ENCODE results near the gene PPP1R12C. TPM values are rescaled to one million over a fixed set of nuclear protein-coding genes. Genes with fewer than 3 reads are reported as not detected.
A peak's percentile ranks its signal among the peaks of the same experiment; 100 is the strongest.

The PPP1R12C gene
- total RNA-seq, 4 donors from 2014 or later = 43.5 to 288 (median 116) TPM

DNA sequence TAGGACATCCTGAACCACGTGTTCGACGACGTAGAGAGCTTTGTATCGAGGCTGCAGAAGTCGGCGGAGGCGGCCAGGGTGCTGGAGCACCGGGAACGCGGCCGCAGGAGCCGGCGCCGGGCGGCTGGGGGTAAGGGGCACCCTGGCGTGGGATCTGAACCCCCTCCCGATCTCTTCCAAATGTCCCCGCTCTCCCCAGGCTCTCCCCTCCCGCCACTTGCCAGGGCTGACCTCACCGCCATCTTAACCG lies 35.7 kb downstream of the PPP1R12C start:
- no peak overlapping the region for H3K4me3 ChIP-seq
- peaks cover 34 to 36% of the 10 kb centered on the region in 2 donors for H3K27me3 ChIP-seq
- no peak for TF ChIP-seq POLR2A (IDR thresholded peaks at IDR 0.05)
- TF ChIP-seq, protein P1, sequence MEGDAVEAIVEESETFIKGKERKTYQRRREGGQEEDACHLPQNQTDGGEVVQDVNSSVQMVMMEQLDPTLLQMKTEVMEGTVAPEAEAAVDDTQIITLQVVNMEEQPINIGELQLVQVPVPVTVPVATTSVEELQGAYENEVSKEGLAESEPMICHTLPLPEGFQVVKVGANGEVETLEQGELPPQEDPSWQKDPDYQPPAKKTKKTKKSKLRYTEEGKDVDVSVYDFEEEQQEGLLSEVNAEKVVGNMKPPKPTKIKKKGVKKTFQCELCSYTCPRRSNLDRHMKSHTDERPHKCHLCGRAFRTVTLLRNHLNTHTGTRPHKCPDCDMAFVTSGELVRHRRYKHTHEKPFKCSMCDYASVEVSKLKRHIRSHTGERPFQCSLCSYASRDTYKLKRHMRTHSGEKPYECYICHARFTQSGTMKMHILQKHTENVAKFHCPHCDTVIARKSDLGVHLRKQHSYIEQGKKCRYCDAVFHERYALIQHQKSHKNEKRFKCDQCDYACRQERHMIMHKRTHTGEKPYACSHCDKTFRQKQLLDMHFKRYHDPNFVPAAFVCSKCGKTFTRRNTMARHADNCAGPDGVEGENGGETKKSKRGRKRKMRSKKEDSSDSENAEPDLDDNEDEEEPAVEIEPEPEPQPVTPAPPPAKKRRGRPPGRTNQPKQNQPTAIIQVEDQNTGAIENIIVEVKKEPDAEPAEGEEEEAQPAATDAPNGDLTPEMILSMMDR (IDR thresholded peaks at IDR 0.05) = no peak

GRCh38 chr19:55080968-55081769 lies 36.3 kb downstream of the PPP1R12C start:
- peak in 1 of 2 donors; percentile 53 for DNase-seq
- H3K27ac ChIP-seq = no peak overlapping the region
- H3K9me3 ChIP-seq = no peaks in the 10 kb centered on the region
- no peaks in the 10 kb centered on the region for H3K36me3 ChIP-seq
- peaks cover 34 to 36% of the 10 kb centered on the region in 2 donors for H3K27me3 ChIP-seq
- no peak for TF ChIP-seq POLR2A (IDR thresholded peaks at IDR 0.05)
- TF ChIP-seq, protein P1 (IDR thresholded peaks at IDR 0.05) = no peak
- H3K4me3 ChIP-seq = peak overlapping the region in 1 of 2 donors; percentile 25
- intact Hi-C loops (cut with DNase I; ENCODE audit: low total_unique reads) = loop anchor here (10.0 kb wide), 1 partner anchor 1764 kb away; the partner anchor contains the start of genes PEG3 and ZIM2
- no peaks in the 10 kb centered on the region for H3K4me1 ChIP-seq

More for the DNA sequence above, 35.7 kb downstream of the PPP1R12C start:
- no peaks in the 10 kb centered on the region for H3K36me3 ChIP-seq
- H3K9me3 ChIP-seq = no peaks in the 10 kb centered on the region
- no peak for DNase-seq
- intact Hi-C loops (cut with DNase I; ENCODE audit: low total_unique reads) = loop anchor here (10.0 kb wide), 1 partner anchor 1763 kb away; the partner anchor contains the start of genes PEG3 and ZIM2
- no peaks in the 10 kb centered on the region for H3K4me1 ChIP-seq
- H3K27ac ChIP-seq = no peak overlapping the region

GRCh38 chr19:55080121-55080967 lies 37.1 kb downstream of the PPP1R12C start:
- peak in 1 of 2 donors; percentile 44 for DNase-seq
- H3K27ac ChIP-seq = no peak overlapping the region
- no peak overlapping the region for H3K4me3 ChIP-seq

DNA sequence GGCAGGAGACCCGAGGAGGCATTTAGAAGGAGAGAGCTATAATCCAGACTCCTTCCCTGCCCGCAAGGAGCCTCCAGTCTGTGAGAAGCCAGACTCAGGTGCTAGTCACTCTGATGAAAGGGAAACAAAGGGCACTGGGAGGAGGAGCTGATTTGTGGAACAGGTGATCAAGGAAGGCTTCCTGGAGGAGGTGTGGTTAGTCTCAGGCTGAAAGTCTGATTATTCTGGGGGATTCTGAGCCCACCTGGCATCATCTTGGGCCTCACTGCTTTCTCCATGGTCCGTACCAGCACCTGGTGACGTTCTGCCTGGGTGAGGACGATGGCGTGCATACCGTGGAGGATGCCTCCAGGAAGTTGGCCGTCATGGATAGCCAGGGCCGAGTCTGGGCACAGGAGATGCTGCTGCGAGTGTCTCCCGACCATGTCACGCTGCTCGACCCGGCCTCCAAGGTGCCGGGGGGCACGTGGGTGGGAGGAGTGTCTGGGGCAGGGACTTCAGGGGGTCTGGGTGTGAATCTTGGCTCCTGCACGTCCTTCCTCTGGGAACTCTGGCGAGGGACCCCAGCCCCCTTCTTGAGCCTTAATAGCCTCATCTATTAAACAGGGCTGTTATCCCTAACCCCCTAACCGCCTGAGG lies 37.9 kb downstream of the PPP1R12C start:
- intact Hi-C loops (cut with DNase I; ENCODE audit: low total_unique reads) = loop anchor here (10.0 kb wide), 1 partner anchor 1765 kb away; the partner anchor contains the start of genes PEG3 and ZIM2
- Histone ChIP-seq H3K36me3 (no peaks in the 10 kb centered on the region), H3K4me1 (no peaks in the 10 kb centered on the region), H3K9me3 (no peaks in the 10 kb centered on the region), H3K4me3 (no peak overlapping the region), H3K27me3 (peaks cover 34 to 36% of the 10 kb centered on the region in 2 donors), H3K27ac (no peak overlapping the region)
- no peak for DNase-seq
- no peak for TF ChIP-seq POLR2A (IDR thresholded peaks at IDR 0.05)
- TF ChIP-seq, protein P1 (IDR thresholded peaks at IDR 0.05) = no peak

More at GRCh38 chr19:55080121-55080967, 37.1 kb downstream of the PPP1R12C start:
- Histone ChIP-seq H3K9me3 (no peaks in the 10 kb centered on the region), H3K4me1 (no peaks in the 10 kb centered on the region), H3K27me3 (peaks cover 34 to 36% of the 10 kb centered on the region in 2 donors), H3K36me3 (no peaks in the 10 kb centered on the region)
- intact Hi-C loops (cut with DNase I; ENCODE audit: low total_unique reads) = loop anchor here (10.0 kb wide), 1 partner anchor 1764 kb away; the partner anchor contains the start of genes PEG3 and ZIM2
- no peak for TF ChIP-seq POLR2A (IDR thresholded peaks at IDR 0.05)
- TF ChIP-seq, protein P1 (IDR thresholded peaks at IDR 0.05) = no peak

Measured in uterus (tissue), 4 donors.